ENCODE measurements around the gene LGALSL. TPM values are rescaled to one million over a fixed set of nuclear protein-coding genes. Genes with fewer than 3 reads are reported as not detected.

LGALSL gene
- total and polyA plus RNA-seq, 9 of the 15 experiments (the other 6 are each of a cell fraction or from before 2014, with no cell fraction given): 0.04 to 0.29 (median 0.14) TPM; not detected in 3

DNA sequence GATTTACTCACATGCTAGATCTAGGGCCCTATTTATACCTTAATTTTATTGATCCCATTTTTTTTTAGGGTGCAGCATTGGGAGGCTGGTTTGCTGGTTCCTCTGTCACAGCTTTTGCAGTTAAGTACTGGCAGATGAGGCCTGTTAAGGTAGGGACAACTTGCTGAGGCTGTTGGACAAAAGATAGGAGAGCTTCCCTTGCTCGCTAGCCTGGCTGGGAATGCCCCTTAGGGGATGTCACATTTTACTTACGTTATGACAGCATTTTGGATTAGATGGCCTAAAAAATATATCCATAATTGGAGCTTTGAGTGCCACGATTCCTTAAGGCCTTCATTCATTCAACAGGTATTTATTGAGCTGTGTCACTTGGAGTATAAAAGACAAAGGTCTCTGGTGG, 8.2 kb downstream of the LGALSL start:
- in situ Hi-C loops (cut with MboI) (no loop called here), intact Hi-C loops (cut with micrococcal nuclease) (no loop called here)
- H3K4me3 ChIP-seq: no peak overlapping the region
- ATAC-seq (no peak), FAIRE-seq (no peak), DNase-seq (ENCODE audit: extremely low read depth in 1 of 4, low spot score in 3 of 4) (no peak)
- peaks cover 4 to 10% of the 10 kb centered on the region in 2 experiments; a peak in 3 of 5 replicates for H3K27me3 ChIP-seq (ENCODE audit: control insufficient read depth in 2 of 2, insufficient read depth in 2 of 2, low read length in 2 of 2)
- H2AFZ ChIP-seq (ENCODE audit: low read depth, low read length): no peak overlapping the region
- H3K27ac ChIP-seq (ENCODE audit: extremely low read depth, low read depth, low read length): no peak overlapping the region
- no peaks in the 10 kb centered on the region for H3K9me1 ChIP-seq (ENCODE audit: control insufficient read depth, insufficient read depth, low read length)
- no peak overlapping the region for H3K4me2 ChIP-seq (ENCODE audit: insufficient read depth, low read length)
- 2% methylated on average over 3 of the region's 3 CpGs for WGBS (ENCODE audit: insufficient coverage, low coverage, missing lambda C conversion rate)
- CTCF ChIA-PET (ENCODE audit: low intra/inter-chr PET ratio): no interaction called here
- H3K9ac ChIP-seq (ENCODE audit: insufficient read depth in 1 of 2, low read depth in 2 of 2, low read length in 2 of 2): no peak overlapping the region
- no peaks in the 10 kb centered on the region for H3K79me2 ChIP-seq (ENCODE audit: control insufficient read depth, insufficient read depth, low read length)
- no peaks in the 10 kb centered on the region for H4K20me1 ChIP-seq (replicated peaks; ENCODE audit: control insufficient read depth, insufficient read depth, low read length)
- H3K36me3 ChIP-seq (ENCODE audit: control insufficient read depth, insufficient read depth, low read length): no peaks in the 10 kb centered on the region
- BruUV-seq (replicated peaks): no TSS peak
- H3K4me1 ChIP-seq (replicated peaks in 1 of 2; ENCODE audit: control insufficient read depth in 2 of 2, insufficient read depth in 2 of 2, low read length in 2 of 2): no peaks in the 10 kb centered on the region
- TF ChIP-seq, protein P1, sequence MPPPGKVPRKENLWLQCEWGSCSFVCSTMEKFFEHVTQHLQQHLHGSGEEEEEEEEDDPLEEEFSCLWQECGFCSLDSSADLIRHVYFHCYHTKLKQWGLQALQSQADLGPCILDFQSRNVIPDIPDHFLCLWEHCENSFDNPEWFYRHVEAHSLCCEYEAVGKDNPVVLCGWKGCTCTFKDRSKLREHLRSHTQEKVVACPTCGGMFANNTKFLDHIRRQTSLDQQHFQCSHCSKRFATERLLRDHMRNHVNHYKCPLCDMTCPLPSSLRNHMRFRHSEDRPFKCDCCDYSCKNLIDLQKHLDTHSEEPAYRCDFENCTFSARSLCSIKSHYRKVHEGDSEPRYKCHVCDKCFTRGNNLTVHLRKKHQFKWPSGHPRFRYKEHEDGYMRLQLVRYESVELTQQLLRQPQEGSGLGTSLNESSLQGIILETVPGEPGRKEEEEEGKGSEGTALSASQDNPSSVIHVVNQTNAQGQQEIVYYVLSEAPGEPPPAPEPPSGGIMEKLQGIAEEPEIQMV (tag; conservative IDR thresholded peaks at IDR 0.05; ENCODE audit: low read depth): no peak
- TF ChIP-seq SRSF9 (IDR thresholded peaks at IDR 0.05; ENCODE audit: borderline replicate concordance, low read depth, low read length) (no peak), MCM7 (IDR thresholded peaks at IDR 0.05) (no peak), PTTG1 (tag; IDR thresholded peaks at IDR 0.05; ENCODE audit: low read depth) (no peak)
- H3K9me3 ChIP-seq (replicated peaks; ENCODE audit: control insufficient read depth, insufficient read depth, low read depth, low read length): no peaks in the 10 kb centered on the region
- POLR2A ChIA-PET: interaction anchor here (0.5 kb wide), 1 partner anchor 231 kb away, joined by 3 read pairs; no protein-coding TSS in a partner anchor

Measured in K562 (cell line).